NCI-H82 (cell line): ENCODE measurements around the gene TUBAL3.
A peak's percentile ranks its signal among the peaks of the same experiment; 100 is the strongest.

Source experiments
- DNase-seq: peaks from one replicate; lab custom pipeline; 2025; lab: John Stamatoyannopoulos, UW

TUBAL3 gene

DNA sequence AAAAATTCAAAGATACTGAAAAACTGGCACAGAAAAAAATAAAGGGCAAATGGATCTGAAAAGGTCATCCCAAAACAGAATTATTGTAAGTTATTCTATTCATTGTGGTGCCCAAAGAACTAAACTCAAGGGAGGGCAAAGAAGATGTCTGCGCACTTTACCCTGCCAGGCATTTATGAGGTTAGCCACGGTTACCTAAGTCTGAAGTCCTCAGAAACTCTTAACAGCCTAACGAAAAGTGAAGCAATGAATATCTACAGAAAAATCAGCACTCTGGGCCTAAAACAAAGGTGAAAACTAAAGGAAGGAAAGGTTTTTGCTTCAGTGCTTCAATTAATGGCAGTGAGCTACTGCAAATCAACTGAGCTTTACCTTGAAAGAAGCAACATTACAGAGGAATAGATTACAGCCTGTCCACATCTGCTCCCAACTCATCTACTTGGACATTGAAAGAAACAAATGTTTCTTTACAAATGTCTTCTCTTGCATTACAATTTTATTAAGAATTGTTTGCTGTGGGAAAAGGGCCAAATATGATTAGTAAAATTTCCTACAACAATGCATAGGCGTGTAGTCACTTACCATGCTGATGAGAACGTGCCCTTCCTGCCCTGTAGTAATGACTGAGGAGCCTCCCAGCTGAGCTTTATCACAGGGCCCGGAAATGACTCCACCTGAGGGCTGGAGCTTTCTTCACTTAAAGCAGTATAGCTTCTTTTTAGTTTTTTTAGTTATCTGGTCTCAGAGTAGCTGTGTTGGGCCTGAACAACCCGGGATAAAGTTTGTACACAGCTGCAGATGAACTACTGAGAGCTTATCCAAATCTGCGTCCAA, at the start of gene TUBAL3:
Gene TUBAL3, minus strand, starts transcription at position 621 of the 834 bp plus-strand sequence. Its CDS starts 36 bp downstream, at position 585.
- no peak for DNase-seq

DNA sequence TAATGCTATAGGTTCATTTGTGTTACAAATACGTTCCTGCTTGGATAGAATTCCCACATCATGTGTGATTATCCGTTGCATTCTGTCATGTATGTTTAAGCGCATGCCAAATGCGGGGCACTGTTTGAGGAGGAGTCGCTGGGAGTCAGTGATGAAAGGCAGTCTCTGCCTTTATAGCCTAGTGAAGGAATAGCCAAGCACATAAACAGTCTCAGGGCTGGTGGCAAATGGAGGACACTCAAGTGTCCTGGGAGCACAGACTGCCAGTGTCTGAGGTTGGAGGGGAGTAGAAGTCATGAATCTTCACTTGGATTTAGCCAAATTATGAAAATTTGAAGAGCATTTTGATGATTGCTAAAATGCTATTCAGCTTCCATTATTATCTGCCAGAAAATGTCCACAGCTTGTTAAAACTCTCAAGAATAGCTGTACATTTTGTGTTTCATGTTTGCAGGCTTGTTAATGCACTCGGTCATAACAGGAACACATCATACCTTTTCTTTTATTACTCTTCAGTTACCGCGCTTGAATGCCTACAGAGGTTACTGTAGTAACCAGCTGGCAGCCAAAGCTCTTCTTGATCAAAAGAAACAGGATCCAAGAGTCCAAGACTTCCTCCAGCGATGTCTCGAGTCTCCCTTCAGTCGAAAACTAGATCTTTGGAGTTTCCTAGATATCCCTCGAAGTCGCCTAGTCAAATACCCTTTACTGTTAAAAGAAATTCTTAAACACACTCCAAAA, 49.3 kb upstream of the TUBAL3 start:
- no peak for DNase-seq

GRCh38 chr10:5450605-5451384, 46.2 kb upstream of the TUBAL3 start:
- no peak for DNase-seq

DNA sequence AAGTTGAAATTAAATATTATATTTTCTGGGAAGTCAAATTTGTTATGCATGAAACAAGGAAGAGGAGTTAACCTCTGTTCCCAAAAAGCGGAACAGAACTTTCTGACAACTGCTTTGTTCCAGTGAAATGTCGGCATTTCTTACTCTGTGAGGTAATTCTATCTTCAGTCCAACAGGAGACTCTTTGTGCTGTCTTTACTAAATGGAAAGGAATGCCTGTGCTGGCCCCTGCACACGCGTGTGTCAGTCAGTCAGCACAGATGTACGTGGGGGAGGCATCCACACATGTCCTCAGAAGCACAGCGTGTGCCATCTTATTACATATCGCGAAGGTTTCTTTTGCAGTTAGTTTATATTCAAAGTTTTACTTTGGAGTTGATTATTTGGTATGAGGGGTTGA, 45.2 kb upstream of the TUBAL3 start:
- DNase-seq: no peak

GRCh38 chr10:5449227-5449626, 44.6 kb upstream of the TUBAL3 start:
- no peak for DNase-seq

DNA sequence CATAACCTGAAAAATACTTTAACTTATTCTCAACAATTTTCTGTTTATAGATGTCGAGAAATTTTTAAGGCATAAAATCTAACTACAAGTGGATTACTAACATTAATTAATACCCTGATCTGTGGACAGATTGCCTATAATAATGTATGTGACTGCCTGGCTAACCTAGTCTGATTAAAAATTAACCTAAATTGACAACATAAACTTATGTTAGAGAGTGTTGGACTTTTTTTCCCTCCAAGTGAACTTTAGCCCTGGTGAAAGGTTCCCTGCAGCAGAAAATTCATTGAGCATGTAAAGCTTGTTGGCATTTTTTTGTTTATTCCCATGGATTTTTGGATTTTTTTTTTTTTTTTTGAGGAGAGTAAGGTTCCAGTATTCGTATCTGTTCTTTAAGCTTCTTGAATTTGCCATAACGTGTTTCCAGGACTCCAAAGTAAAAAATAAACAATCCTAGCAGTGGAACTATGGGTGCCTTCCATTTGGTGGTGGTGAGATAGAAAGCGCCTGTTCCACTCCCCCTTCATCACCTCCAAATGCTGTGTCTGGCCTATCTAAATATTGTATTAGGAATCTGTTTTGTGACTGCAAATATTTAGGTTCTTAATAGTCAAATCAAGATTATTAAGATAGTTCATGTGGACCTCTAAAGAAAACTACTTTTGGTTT, 43.8 kb upstream of the TUBAL3 start:
- DNase-seq: no peak

DNA sequence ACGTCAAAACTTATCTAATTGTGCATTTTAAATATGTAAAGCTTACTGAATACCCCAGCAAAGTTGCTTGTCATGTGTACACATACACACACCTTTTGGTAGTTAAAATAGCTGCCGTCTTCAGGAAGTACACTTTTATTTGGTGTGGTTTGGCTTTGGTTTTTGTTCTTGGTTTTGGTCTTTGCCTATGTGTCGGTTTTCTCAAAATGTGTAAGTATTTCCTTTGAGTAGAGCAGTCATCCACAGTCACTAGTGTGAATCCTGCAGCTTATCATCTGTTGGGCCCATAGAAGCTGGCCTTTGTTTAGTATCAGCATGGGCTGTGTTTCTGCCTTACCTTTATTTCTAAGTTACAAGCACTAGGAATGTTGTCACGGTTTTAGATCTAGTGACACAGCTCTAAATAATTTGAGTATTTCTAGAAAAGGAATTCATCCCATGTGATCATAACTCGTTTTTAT, 43.0 kb upstream of the TUBAL3 start:
- no peak for DNase-seq

DNA sequence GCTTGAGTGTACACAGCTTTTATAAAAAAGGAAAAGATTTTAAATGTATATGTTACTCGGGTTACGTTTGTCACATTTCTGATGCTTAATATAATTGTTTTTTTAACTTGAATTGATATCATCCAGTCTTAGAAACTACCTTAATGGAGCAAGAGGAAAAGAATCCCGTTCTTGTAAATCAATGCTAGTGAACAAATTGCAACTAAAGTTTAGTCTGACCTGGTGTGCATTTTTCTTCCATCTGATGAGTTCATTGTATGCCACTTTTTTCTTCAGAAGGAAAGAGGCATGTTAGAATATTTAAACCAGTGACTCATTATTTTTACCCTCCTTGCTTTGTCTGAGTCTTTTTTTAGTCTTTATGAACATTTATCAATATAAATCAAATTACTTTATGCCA, 42.4 kb upstream of the TUBAL3 start:
- no peak for DNase-seq

- peak; percentile 88 for DNase-seq
Measured at GRCh38 chr10:5446390-5446926, 41.8 kb upstream of the TUBAL3 start.

DNA sequence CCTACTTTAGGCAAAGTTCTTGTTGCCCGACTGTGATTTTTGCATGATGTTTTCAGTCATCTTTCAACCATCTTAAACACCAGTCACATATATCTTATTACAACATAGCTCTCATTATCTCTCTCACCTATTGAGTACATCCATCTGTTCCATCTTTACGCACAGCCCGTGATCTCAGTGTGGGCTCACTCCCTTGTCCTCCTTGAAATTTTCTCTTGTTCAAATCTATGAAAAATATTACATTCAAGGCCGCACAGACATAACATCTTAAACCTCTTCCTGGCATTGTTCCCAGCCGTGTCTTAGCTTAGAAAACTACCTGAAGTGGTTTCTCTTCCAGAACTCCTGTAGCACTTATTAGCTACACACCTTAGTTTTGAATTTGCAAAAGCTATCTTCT, 40.4 kb upstream of the TUBAL3 start:
- DNase-seq: no peak

DNA sequence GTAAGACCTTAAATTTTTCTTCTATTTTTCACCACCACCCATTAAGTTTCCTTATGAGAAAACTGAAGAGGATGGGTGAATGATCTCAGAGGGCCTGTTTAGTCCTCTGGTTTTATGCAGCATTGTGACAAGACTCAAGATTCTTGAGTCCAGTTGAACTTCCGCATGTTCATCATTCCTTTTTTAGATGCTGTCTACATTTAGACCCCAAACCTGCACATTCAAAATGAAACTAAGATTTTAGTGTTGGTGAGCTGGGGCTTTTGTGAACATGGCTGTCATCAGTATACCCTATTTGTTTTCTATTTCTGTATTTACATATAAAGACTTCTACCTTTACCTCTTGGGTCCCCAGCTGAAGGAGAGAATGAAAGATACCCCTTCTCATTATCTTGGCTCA, 38.8 kb upstream of the TUBAL3 start:
- DNase-seq: no peak

DNA sequence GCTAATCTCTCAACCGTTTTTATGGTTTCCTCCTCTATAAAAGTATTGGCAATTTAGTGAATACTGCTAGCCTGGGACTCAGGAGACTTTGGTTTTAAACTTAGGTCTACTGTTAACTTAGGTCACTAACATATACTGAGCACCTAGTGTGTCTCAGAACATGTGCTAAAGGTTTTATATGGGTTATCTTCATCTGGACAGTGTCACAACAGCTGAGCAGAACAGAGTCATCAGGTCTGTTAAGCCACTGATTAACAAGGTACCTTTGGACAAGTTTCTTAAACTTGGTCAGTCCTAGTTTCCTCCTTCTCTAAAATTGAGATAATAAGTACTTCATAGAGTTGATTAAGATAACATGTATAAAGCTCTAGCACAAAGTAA, 38.4 kb upstream of the TUBAL3 start:
- no peak for DNase-seq

DNA sequence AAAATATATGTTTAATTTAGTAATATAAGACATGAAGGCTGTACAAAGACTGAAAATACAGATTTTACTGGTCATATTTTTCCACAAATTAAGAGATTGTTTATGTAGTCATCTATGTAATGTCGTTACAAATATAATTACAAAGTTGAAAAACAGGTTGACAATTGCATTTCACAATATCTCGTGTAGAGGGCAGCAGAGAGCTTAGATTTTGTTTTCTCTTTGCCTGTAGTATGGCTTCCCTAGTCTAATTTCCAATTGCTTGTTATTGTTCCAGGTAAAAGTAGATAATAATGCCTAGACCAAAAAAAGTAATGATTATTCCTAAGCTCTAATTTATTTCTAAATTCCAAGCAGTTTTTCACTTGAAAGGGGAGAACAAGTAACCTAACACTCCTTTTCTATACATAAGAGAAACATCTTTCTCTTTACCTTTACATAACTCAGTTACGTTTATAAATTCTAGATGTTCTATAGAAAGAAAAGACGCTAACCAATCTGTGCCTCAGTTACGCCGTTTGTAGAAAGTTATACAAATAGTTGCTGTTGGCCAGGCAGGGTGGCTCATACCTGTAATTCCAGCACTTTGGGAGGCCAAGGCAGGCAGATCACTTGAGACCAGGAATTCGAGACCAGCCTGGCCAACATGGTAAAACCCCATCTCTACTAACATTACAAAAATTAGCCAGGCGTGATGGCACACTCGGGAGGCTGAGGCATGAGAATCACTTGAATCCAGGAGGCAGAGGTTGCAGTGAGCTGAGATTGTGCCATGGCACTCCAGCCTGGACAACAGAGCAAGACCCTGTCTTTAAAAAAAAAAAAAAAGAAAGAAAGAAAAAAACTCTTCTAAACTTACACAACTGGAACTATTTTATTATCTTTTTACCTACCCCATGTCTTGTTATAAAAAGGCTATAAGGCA, 37.7 kb upstream of the TUBAL3 start:
- peak; percentile 43 for DNase-seq

DNA sequence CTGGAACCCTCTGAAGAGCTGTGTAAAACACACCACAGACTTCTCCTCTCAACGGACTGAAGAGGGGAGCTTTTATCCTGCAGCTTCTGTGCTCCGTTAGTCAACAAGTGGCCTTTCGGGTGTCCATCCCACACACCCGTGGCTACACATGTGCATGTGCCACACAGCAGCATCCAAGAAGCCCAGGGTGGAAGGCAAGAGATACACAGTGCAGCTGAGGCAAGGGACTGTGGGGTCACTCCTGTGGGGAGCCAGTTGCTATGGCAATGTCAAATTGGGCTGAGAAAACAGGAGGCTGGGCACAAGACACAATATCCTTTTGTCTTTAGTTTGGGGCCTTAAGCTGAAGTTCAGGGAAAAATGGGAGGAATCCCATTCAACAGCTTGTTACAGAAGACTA, 36.5 kb upstream of the TUBAL3 start:
- no peak for DNase-seq

DNA sequence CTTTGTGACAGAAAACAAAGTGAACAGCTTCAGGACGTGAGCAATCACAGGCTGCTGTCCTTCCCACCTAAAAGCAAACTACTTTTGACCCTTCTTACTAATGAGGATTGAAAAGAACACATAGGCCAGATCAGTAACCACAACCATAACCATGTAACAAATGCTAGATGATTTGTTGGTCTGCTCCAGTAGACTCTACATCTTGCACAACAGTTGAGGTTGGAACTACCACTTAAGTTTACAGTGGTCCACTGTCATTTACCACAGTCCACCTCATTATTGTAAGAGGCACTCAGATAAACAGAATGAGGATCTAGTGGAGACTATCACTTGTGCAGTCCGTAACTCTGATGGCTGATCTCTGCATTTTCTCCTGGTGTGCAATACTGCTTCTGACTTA, 35.6 kb upstream of the TUBAL3 start:
- no peak for DNase-seq

- no peak for DNase-seq
Measured at GRCh38 chr10:5435328-5435727, 30.7 kb upstream of the TUBAL3 start.

DNA sequence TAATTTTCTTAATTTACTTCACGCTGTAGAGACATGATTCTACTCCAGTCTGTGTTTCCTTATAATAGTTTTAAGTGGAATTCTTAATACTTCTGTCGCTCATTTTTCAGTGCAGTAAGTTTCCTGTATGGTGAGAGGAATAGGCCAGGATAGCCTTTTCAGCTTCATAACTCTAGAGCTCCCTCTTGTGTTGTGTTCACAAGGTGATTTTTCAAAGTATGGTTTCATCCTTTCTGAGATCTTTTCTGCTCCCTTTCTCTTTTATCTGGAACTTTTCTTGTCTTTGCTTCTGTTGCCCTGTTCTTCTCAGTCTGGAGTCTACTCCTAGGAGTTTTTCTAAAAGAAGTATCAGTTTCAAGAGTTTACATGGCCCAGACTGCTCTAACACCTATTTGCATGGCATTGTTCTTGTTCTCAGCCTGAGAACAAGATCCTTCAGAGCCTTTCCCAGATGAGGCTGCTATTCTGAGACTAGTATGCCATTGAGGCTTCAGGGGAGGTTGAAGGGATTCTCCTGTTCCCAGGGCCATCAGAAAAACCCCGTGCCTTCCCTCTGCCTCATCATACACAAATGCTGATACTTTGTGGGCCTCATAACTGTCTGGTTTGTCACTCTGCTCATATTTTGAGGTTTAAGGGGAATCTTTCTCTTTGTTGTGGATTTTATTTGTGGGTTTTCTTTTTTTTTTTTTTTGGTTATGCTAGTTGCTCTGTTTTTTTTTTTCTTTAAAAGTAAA, 29.6 kb upstream of the TUBAL3 start:
- peak; percentile 59 for DNase-seq

DNA sequence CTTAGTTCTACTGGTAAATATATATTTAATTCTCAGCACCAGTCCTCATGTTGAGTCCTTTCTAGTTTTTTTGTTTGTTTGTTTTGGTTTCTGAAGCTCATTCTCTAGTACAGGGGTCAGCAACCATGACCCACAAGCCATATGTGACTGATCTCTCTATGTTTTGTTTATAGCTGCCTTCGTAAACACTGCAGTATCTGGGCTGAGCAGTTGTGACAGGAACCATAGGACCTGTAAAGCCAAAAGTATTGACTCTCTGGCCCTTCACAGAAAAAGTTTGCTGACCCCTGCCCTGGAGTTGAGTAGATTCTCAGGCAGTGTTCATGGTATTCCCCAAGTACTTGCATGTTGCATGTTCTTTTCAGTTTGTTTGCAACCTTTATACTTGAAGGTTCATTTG, 28.6 kb upstream of the TUBAL3 start:
- DNase-seq: no peak

DNA sequence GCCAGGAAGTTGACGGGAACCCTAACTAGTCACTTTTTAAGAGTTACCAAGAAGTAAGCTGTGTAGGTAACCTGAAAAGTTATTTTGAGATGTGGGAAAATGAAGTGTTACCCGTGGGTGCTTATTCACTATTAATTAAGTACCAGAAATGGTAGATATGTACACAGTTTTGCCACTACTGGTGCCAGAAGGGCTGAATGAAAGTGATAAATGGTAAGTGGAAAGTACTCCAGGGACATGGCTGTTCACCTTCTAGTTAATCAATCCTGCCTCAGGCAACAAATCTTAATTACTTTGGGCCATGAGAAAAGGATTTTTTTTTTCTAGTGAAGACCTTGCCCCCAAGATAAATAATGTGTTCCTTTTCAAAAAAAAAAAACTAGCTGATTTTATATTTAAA, 23.5 kb upstream of the TUBAL3 start:
- DNase-seq: no peak

- DNase-seq: peak; percentile 54
Measured at GRCh38 chr10:5424751-5425150, 20.1 kb upstream of the TUBAL3 start.
